DND-41 (cell line): ENCODE measurements around the gene HHATL.

ENCODE experiments used
- ATAC-seq: fragments of 200-7000 bp; cut with Tn5 transposase; 3 replicates; pipeline ENCODE4 v1.9.1; 2021; ENCODE audit warnings: low read depth; ENCODE audit not compliant: insufficient read depth
- DNase-seq: peaks from one replicate; pipeline ENCODE4 v3.0.0-alpha.2; 2020
- H2AFZ ChIP-seq: 2 replicates; pipeline ENCODE4 v1.6.0; 2012; ENCODE audit warnings: low read depth, low read length
- H3K27ac ChIP-seq: 2 replicates; pipeline ENCODE4 v1.5.1; 2012; ENCODE audit warnings: low read length, inconsistent platforms
- H3K27me3 ChIP-seq: fragments of 200-600 bp; sonication (generic); 2 replicates; pipeline ENCODE4 v1.6.0; 2012; ENCODE audit warnings: low read length, mild to moderate bottlenecking, inconsistent platforms; ENCODE audit not compliant: insufficient read depth, poor library complexity
- H3K36me3 ChIP-seq: 2 replicates; pipeline ENCODE4 v1.5.1; 2012; ENCODE audit warnings: low read length, inconsistent platforms; ENCODE audit not compliant: insufficient read depth
- H3K4me1 ChIP-seq: 2 replicates; pipeline ENCODE4 v1.5.1; 2012; ENCODE audit warnings: mild to moderate bottlenecking, low read length; ENCODE audit not compliant: insufficient read depth
- H3K4me2 ChIP-seq: 2 replicates; pipeline ENCODE4 v1.6.0; 2012; ENCODE audit warnings: mild to moderate bottlenecking, moderate library complexity, low read length, inconsistent platforms; ENCODE audit not compliant: insufficient read depth
- H3K4me3 ChIP-seq, 2 experiments: fragments of 200-600 bp in 1 of 2; shearing (Covaris generic) in 1 of 2; 2 replicates each; pipeline ENCODE4 v1.5.1; 2012 to 2016; ENCODE audit warnings: inconsistent platforms in 2 of 2, low read length in 2 of 2, mild to moderate bottlenecking in 2 of 2, low read depth in 1 of 2, moderate library complexity in 1 of 2
- H3K79me2 ChIP-seq: 2 replicates; pipeline ENCODE4 v1.6.0; 2012; ENCODE audit warnings: low read length, inconsistent platforms; ENCODE audit not compliant: insufficient read depth
- H3K9ac ChIP-seq: 2 replicates; pipeline ENCODE4 v1.6.0; 2012; ENCODE audit warnings: low read depth, mild to moderate bottlenecking, inconsistent platforms, low read length, moderate library complexity
- H3K9me3 ChIP-seq: 2 replicates; pipeline ENCODE4 v1.5.1; 2012; ENCODE audit warnings: low read length, moderate library complexity, mild to moderate bottlenecking, inconsistent platforms; ENCODE audit not compliant: insufficient read depth, severe bottlenecking
- H4K20me1 ChIP-seq: 2 replicates; pipeline ENCODE4 v1.6.0; 2012; ENCODE audit warnings: low read length; ENCODE audit not compliant: insufficient read depth
- CTCF ChIP-seq: IDR thresholded peaks from 2 replicates; pipeline ENCODE4 v1.5.1; 2012; ENCODE audit warnings: borderline replicate concordance, low read length, moderate library complexity, mild to moderate bottlenecking; ENCODE audit not compliant: poor library complexity, severe bottlenecking; ENCODE audit errors: extremely low read depth
- EZH2 ChIP-seq: IDR thresholded peaks from 3 replicates; pipeline ENCODE4 v1.6.1; 2012; ENCODE audit warnings: borderline replicate concordance, low read depth, mild to moderate bottlenecking, moderate library complexity, low read length, inconsistent platforms; ENCODE audit not compliant: severe bottlenecking

HHATL gene

GRCh38 chr3:42656680-42657610, 45.7 kb downstream of the HHATL start:
- peaks cover 6% of the 10 kb centered on the region; the same call in 1 of the 2 replicates for H4K20me1 ChIP-seq
- H3K9me3 ChIP-seq, result no peaks in the 10 kb centered on the region
- H3K9ac ChIP-seq, result no peak overlapping the region
- DNase-seq (no peak), ATAC-seq (no peak)
- no peaks in the 10 kb centered on the region for H3K27me3 ChIP-seq
- no peaks in the 10 kb centered on the region for H3K36me3 ChIP-seq
- H3K79me2 ChIP-seq, result no peaks in the 10 kb centered on the region
- TF ChIP-seq CTCF (no peak), EZH2 (no peak)
- no peak overlapping the region for H2AFZ ChIP-seq
- H3K4me2 ChIP-seq, result no peak overlapping the region
- no peak overlapping the region for H3K27ac ChIP-seq
- no peak overlapping the region for H3K4me3 ChIP-seq
- H3K4me1 ChIP-seq, result no peaks in the 10 kb centered on the region

- Histone ChIP-seq H3K27ac (no peak overlapping the region), H3K4me2 (no peak overlapping the region), H3K9me3 (no peaks in the 10 kb centered on the region), H3K4me1 (no peaks in the 10 kb centered on the region), H2AFZ (no peak overlapping the region), H3K36me3 (no peaks in the 10 kb centered on the region), H4K20me1 (peaks cover 8% of the 10 kb centered on the region; the same call in 1 of the 2 replicates), H3K4me3 (no peak overlapping the region), H3K9ac (no peak overlapping the region), H3K27me3 (no peaks in the 10 kb centered on the region), H3K79me2 (no peaks in the 10 kb centered on the region)
- no peak for TF ChIP-seq CTCF
- TF ChIP-seq EZH2, result no peak
- DNase-seq (no peak), ATAC-seq (no peak)
Observed at GRCh38 chr3:42655980-42656679, 46.5 kb downstream of the HHATL start.

DNA sequence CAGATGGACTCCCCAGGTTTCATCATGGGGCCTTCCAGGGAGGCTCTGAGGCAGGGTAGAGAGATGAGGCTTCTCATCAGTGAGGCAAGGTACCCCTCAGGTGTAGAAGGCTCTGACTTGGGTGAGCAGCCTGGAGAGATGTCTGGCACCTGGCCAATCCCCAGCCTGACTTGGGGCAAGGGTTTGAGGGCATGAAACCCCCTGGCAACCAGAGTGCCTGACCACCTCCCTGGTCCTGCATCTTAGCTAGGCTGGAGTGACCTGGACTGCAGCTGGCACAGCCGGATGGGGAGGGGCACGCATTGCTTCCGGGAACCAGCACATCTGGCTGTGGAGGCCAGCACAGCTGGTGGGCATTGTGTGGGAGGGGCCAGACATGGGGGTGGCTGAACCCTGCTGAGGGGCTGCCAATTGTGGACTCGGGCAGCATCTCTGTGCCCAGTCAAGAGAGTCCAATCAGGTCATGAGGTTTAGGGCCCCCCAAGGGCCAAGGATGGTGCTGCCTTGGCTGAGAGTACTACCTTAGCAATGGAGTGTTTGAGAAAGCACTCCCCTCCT, 47.2 kb downstream of the HHATL start:
- Histone ChIP-seq H2AFZ (no peak overlapping the region), H3K9ac (no peak overlapping the region), H3K27ac (no peak overlapping the region), H3K9me3 (no peaks in the 10 kb centered on the region), H3K36me3 (no peaks in the 10 kb centered on the region), H3K79me2 (no peaks in the 10 kb centered on the region), H4K20me1 (peaks cover 8% of the 10 kb centered on the region; the same call in 1 of the 2 replicates), H3K4me2 (no peak overlapping the region), H3K4me3 (no peak overlapping the region), H3K4me1 (no peaks in the 10 kb centered on the region), H3K27me3 (no peaks in the 10 kb centered on the region)
- DNase-seq (no peak), ATAC-seq (no peak)
- TF ChIP-seq CTCF, result no peak
- TF ChIP-seq EZH2, result no peak
